GM19351 (cell line): ENCODE results near the gene CDC42EP5.
"Not testable (repeated sequence)": the region's sequence is repeated elsewhere in the genome, so short reads cannot be mapped to it uniquely, and the experiment has no call there.

Source experiments
- ATAC-seq: cut with Tn5 transposase; IDR thresholded peaks from one replicate; pipeline ENCODE4 v1.9.1; 2021; ENCODE audit warnings: mild to moderate bottlenecking, moderate library complexity; ENCODE audit not compliant: unreplicated experiment

The CDC42EP5 gene, protein sequence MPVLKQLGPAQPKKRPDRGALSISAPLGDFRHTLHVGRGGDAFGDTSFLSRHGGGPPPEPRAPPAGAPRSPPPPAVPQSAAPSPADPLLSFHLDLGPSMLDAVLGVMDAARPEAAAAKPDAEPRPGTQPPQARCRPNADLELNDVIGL

DNA sequence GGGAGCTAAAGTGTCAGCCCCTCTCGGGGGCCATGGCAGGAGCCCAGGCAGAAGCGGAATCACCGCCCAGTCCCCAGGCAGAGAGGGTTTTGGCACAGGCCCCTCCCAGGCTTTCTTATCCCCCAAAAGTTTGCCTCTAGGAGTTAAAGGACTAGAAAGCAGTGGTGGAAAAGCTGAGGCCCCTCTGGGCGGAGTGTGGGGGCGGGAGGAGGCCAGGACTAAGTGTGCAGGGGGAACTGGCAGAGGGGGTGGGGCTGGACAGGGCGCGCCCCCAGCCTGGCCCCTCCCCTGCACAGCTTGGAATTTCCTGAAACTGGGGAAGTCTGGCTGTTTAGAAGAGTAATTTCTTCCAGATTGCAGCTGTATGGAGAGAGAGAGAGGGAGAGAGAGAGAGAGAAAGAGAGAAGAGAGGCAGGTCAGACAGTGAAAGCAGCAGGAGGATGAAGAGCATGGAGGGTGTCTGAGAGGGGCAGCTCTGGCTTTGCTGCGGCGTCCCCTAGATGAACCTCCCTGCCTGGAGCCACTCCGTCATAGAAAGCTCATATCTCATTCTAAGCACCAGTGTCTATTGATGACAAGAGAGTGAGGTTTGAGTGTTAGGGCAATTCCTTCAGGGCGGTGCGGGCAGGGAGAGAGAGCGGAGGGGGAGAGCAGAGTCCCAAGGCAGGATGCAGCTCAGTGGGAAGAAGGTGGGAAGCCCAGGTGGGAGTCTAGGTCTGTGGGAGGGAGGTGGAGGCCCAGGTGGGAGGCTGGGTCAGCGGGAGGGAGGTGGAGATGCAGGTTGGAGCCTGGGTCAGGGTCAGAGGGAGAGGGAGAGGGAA lies at the start of gene CDC42EP5:
Gene CDC42EP5, minus strand, starts transcription at position 226 of the 821 bp plus-strand sequence. CDS start 7,749 bp downstream, outside the sequence.
- ATAC-seq: no peak

DNA sequence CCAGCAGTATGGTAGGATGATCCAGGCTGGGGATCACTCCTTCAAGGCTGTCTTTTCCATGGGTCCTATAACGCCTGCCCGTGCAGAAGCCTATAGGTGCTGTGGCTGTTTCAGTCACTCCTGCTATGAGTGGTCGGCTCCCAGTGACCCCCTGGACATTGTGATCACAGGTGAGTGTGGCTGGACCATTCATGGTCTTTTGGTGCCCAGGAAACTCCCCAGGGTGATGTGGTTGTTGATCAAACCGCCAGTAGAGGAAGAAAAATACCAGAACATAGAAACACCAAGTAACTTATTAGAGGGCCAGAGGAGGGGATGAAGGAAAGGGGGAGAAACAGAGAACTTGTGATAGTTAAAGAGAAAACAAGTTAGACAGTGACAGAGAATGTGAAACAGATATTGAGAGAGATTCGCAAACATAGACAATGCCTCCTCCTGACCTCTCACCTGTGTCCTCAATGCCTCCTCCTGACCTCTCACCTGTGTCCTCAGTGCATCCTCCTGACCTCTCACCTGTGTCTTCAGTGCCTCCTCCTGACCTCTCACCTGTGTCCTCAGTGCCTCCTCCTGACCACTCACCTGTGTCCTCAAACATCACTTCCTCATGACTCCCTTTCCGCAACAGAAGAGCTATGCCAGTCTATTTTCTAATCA lies 48.9 kb upstream of the CDC42EP5 start:
- ATAC-seq: no peak

DNA sequence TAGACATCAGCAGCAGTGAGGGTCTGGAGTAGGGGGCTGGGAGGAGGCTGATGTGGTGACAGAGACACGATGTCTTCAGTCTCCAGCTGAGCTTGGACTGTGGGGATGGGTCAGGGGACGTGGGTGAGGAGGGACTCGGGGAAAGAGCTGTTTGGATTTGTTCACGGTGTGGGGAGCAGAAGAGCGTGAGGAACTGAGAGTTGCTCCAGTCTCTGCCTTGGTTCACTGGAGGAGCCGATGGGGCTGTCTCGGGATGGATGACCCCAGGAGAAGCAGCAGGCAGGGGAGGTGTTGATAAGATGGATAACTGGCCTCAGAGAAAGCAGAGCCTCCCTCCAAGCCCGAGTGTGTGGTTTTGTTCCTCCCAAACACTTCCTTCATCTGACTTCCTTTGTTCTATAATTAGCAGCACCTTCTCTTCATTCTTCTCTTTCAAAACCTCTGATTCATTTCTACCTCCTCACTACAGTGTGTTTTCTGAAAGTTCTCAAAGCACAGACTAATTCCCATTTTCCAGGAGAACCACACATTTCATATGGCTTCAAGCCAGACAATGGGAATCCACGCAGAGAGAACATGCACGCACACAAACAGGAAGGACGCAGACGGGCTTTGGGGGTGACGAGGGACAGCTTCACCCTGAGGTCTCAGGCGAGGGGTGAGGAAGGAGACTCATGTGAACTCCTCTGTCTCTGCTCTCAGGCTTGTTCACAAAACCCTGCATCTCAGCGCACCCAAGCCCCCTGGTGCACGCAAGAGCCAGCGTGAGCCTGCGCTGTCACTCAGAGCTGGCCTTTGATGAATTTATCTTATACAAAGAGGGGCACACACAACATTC lies 48.1 kb upstream of the CDC42EP5 start:
- no peak for ATAC-seq

DNA sequence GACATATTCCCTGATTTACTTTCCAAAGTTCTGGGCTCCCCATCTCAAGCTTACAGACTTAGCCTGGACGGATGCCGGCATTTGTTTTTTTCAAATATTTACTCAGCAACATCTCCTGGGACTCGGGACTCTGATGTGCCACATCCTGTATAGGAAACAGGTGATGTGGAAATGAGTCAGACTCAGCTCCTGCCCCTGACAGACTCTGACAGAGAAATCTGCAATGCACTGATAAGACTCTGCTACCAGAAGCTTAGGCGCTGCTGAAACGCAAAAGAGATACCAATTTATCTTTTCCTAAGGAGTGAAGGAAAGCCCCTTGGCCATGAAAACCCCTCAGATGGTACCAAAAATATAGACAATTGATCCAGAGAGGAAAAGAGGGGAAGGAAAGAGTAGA lies 45.7 kb upstream of the CDC42EP5 start:
- ATAC-seq: peak; percentile 63

DNA sequence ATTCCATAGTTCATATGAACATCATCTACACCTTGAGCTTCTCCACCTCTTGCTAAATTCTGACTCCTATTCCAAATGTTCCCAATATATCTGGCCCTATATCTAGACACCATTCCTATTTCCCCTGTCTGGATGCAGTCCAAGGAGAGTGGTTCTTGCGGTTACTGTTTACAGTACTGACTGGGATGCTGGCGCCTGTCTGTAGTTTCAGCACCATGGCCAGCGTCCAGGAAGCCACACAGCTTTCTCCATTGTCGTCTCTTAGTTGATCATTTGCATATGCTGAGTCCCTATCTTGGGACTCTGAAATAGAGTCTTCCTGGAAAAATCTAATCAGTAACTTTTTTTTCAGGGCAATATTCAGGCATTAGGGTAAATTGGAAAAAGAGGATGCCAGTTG lies 44.4 kb upstream of the CDC42EP5 start:
- no peak for ATAC-seq

DNA sequence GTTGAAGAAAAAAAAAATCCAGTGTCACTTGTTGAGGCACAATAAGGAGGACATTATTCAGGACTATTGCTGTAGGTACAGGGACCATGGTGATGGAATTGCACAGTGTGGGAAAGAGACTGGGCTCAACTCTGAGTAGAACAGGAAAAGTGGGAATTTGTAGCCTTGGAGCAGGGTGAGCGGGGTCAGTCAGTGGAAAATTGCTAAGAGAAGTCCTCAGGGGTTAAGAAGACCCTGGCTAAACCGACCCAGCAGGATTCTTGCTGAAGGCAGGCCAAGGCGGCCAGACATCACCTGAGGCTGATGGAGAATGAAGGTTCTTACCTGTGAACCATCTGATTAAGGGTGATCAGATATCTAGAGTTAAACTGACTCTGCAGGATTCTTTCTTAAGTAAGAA lies 42.1 kb upstream of the CDC42EP5 start:
- ATAC-seq: no peak

DNA sequence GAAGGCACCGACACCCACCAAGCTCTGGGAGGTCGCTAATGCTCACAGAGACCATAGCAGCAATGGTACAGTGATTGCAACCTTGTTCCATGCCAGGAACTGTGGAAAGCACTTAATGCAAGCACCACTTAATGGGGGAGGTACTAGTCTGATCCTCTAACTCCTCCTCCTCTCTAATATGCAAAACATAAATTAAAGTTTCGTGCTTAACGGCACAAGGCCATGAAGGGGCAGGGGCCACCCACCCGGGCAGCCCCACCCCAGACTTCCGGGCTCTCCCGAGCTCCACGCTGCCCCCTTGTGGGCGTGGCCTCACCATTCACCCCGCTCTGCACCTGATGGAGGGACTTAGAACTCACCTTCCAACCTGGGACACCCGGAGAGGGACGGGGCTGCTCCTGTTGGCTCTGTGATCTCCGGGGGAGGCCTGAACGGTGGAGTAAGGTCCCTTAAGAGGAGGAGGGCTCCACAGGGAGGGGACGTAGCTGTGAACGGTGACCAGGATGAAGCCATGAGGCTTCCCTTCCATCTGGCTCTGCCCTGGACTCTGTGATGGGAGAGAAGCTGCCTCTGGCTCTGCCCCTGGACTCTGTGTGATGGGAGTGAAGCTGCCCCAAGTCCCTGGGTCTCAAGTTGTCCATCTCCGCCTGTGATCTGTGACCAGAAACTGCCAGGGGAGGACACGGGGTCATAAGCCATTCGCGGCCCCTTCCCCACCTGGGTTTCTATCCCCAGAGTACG lies 36.3 kb upstream of the CDC42EP5 start:
- ATAC-seq: not testable (repeated sequence)

DNA sequence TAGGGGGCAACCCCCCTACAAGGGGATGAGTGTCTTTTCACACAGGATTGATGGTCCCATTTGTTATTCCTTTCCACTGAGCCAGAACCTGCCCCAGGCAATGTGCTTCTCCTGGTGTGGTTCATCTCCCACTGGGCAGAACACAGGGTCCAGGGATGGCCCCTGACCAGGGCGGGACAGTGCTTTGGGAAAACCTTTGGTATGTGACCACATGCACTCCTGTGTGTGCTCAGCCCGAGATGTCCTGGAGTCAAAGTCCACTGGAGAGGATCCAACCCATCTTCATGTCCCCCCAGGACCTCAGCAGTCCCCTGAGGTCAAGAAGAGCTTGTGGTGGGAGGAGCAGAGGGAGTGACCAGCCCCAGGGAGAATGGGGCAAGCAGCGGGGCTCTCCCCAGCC lies 35.4 kb upstream of the CDC42EP5 start:
- not testable (repeated sequence) for ATAC-seq

DNA sequence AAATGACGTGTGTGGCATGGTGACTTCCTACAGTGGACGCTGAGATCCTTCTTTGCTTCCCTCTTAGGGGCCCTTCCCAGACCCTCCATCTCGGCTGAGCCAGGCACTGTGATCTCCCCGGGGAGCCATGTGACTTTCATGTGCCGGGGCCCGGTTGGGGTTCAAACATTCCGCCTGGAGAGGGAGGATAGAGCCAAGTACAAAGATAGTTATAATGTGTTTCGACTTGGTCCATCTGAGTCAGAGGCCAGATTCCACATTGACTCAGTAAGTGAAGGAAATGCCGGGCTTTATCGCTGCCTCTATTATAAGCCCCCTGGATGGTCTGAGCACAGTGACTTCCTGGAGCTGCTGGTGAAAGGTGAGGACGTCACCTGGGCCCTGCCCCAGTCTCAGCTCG lies 34.7 kb upstream of the CDC42EP5 start:
- ATAC-seq: no peak

DNA sequence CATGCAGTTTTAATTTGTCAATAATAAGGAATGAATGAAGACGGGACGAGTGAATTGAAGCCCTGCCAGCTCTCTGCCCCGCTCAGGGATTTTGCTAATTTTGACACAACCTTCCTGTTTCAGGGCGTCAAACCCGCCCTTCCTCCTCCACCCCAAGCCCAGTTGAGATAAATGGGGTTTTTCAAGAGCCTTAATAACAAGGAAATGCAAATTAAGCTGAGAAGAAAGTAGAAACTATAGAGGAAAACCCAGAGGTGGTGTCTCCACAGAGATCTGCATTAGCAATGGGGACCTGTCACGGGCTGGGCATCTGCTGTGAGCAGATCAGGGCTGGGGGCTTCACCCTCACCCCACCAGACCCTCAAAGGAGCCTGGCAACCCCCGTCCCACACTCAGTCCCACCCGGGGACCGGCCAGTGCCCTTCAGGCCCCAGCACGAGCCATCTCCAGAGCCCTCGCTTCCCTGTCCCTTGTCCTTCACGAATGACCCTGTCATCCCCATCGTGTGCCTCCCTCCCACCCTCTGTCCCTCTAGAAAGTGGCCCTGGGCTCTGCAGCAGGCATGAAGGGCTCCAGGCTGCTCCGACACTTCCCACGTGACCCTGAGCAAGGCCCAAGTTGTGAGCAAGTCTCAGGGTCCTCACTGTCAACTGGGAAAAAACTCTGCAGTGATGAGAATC lies 34.1 kb upstream of the CDC42EP5 start:
- not testable (repeated sequence) for ATAC-seq

DNA sequence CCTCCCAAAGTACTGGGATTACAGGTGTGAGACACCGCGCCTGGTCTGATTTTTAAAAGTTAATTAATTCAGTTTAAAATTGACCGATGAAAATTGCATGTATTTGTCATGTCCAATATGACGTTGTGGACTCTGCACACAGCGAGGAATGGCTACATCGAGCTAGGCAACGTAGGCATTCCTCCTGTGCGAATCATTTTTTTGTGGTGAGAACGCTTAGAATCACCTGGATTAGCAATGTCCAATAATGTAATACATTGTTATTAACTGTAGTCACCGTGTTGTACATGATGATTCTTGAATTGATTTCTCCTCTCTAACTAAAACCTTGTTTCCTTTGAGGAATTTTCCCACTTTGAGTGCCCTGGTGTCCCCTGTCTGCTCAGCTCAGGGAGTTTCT lies 33.0 kb upstream of the CDC42EP5 start:
- no peak for ATAC-seq

DNA sequence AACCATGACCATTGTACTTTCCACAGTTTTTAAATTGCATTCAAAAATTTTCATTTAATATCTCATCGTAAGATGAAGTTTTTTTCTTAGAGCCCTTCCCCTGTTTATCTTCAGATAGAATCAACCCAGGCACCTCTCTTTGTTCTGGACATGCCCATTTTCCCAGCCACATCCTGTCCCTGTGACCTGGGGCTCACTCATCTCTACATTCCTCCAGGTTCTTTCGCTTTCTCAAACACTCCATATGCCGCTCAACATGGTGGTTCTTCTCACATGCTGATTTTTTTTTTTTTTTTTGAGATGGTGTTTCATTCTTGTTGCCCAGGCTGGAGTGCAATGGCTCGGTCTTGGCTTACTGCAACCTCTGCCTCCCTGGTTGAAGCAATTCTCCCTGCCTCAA lies 32.4 kb upstream of the CDC42EP5 start:
- not testable (repeated sequence) for ATAC-seq

DNA sequence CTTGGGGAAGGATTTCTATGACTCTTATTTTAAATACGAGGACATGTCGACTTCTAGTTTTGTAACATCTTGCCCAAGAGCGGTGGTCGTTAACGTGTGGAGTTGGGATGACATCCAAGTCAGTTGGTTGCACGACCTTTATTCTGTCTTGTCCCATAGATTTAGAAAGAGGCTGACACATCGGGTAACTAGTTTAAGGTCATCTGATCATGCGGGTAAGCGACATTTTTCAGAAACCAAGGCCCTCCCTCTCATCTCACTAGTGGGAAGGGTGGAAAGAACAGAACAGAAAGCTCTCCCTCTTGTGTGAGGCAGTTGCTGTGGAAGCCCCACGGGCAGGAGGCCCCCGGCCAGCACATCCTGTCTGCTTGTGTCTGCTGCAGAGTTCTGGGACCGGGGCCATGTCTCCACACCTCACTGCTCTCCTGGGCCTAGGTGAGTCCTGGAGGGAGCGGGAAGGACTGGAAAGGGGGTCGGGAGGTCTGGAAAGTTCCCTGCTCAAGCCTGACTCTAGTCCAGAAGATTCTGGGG lies 29.5 kb upstream of the CDC42EP5 start, which contains the start of gene LAIR2:
Gene LAIR2, plus strand, starts transcription at position 314 of the 531 bp plus-strand sequence. Its CDS starts 88 bp downstream, at position 402.
- ATAC-seq: no peak

DNA sequence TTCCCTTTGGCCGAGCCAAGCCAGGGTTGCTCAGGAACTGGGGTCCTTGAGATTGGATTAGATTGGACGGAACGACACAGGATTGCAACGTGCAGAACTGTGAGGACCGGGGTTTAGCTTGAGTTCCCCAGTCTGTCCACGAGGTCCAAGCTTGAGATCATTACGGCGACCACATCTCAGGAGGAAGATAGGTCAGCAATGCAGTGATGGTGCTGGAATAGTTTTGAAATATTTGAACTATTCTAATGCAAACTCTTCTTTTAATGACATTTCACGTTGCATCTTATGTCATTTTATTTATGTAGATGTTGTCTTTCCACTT lies 25.3 kb upstream of the CDC42EP5 start:
- not testable (repeated sequence) for ATAC-seq

DNA sequence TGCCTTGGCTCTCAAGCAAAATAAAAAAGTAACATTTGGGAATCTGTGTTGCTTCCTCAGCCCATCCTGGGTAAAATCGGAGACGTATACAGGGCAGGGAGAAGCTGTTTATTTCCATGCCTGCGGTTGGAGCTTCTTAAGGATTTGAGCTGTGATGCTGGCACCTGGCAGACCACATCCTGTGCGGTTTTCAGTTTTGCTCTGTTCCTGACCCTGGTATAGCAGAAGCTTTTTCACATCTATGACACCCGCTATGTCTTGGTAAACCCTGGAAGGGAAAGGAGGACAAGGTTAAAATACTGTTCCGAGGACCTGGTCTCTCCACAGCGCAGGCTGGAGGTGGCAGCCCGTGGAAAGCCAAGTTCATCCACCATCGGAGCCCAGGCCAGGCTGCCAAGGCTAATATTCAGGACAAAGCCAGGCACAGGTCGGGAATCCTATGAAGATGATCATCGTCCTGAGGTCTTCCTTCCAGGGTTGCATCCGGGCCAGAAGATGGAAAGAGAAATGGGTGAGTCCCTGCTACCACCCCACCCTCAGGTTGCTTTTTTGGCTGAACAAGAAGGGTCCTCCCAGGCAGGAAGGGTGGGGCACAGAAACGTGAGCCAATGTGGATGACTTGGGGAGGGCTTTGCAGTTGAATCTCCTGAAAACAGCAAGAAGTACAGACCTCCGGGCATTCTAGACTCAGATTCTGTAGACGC lies 24.8 kb upstream of the CDC42EP5 start:
- ATAC-seq: not testable (repeated sequence)

DNA sequence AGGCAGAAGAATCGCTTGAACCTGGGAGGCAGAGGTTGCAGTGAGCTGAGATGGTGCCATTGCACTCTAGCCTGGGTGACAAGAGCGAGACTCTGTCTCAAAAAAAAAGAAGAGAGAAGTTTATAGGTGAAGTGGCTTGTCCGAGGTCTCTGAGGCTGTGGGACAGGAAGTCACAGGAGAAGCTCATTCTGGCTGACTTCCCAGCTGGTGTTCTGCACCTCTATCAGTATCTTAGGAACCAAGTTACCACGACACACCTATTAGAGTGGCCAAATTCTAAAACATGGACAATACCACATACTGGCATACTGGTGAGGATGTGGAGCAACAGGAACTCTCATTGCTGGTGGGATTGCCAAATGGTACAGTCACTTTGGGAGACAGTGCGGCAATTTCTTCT lies 22.2 kb upstream of the CDC42EP5 start:
- not testable (repeated sequence) for ATAC-seq

DNA sequence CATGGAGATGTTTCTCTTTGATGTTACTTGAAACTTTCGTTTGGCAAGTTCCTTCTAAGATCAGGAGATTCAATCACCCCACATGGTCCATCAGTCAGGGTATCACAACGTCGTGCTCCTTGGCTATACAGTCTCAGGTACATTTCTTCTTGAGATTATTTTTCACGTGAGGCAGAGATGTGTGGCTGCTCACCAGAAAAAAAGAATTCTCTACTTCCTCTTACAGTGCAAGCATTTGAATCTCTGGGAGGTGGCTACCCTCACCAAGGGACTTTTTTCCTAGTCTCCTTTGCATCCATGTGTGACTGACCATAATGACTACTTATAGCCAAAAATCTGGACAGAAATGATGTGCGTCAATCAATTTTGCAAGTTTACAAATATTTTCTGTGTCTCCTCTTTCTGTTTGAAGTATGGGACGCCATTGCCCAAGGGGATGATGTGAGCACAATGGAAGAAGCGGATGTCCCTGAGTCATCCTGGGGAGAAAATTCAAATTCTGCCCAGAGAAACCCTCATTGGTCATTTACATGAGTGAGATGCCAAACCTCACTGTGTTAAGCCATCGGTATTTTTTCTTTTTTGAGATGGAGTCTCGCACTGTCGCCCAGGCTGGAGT lies 21.0 kb upstream of the CDC42EP5 start:
- ATAC-seq: no peak

DNA sequence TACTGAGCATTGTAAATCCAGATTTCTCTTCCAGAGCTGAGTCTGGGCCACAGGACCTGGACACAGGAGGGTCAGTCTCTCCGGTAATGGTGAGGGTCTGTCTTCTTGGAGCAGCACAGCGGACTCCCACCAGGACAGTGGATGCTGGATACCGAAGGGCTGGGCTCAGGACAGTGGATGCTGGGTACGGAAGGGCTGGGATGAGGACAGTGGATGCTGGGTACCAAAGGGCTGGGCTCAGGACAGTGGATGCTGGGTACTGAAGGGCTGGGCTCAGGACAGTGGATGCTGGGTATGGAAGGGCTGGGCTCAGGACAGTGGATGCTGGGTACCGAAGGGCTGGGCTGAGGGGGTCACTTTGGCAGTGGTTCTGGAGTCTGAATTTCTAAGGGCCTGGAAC lies 20.0 kb upstream of the CDC42EP5 start:
- ATAC-seq: not testable (repeated sequence)

DNA sequence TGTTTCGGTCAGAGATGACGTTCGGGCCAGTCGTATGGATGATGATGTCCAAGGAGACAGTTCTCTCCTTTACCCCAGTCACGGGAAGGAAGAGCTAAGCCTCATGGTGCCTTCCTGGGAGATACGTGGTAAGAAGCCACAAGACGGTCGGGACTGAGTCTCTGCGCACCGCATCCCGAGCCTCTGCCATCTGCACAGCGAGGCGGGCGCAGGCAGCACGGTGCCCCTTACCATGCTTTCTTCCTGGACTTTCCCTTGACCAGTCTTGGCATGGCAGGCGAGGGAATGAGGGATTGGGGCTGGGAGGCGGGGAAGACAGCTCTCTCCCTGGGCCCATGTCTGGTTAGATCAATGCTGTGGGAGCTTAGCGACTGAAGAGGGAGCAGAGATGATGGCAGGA lies 19.5 kb upstream of the CDC42EP5 start:
- ATAC-seq: no peak
